ENCODE measurements around the gene SLC25A48.
A peak's percentile ranks its signal among the peaks of the same experiment; 100 is the strongest.

Gene SLC25A48

DNA sequence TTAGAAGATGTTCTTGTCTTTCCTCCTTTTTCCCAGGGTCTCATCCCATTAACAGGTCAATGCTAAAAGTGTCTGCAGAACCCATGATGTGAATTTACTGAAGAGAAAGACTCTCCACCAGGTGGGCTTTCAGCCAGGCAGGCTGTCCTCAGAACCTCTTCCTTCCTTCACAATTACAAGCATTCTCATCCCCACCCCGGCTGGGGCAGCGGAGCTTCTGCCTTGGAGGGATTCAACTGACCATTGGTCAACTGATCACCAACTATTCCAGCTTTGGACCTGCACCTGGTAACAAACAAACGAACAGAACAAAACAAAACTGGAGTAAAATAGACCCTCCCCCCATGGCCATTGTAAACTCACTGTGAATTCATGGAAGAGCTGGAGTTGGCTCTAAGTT is 48.6 kb downstream of the SLC25A48 start:
- DNase-seq (ENCODE audit: low spot score) = no peak

DNA sequence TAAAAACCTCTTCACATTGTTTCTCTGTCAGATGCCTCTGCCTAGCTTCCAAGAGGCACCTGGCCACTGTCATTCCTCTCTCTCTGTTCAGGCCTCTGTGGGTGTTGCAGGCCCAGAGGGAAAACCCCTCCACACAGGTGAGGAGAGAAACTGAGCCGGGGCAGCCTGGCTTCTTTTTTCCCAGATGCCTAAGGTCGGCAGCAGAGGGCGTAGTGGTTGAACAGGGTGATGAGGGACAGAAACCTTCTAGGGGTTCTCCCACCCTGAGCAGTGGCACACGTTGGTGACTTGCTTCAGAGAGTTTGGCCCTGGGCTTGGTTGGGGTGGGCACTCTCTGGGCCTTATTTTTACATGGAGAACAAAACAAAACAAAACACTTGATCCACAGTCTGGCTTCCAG is 49.0 kb downstream of the SLC25A48 start:
- no peak for DNase-seq (ENCODE audit: low spot score)

DNA sequence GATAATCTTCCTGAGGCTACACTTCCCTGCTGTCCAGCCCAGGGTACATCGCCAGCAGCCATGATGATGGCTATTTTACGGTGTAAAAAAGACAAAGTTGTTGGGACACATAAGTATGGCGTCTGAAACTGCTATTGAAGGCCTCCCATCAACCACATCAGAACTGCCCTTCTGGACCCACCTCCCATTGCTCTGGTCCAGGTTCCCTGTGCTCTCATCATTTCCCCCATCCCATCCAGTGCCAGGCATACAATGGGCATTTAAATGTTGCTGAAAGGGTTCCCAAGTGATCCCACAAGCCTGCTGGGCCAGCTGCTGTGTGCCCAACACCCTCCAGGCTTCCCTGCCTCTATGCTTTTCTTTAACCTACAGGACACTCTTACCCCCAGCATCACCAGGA is 50.6 kb downstream of the SLC25A48 start:
- no peak for DNase-seq (ENCODE audit: low spot score)

DNA sequence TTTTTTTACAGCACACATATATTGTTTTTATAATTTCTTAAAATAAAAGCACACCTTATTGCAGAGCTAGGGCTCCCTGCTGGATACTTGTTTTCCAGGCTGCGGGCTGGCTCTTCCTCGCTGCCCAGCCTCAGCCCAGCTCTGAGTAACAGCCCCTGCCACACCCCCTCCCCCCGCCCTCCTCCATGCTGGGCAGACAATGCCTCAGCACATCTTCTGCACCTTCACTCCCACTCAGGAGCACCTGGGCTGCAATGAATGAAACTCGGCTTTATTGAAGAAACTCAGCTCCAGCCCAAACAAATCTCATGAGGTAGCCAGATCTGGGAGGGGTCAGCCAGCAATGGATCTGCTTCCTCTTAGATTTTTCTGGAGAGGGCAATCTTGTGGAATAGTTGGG is 51.7 kb downstream of the SLC25A48 start:
- DNase-seq (ENCODE audit: low spot score) = no peak

DNA sequence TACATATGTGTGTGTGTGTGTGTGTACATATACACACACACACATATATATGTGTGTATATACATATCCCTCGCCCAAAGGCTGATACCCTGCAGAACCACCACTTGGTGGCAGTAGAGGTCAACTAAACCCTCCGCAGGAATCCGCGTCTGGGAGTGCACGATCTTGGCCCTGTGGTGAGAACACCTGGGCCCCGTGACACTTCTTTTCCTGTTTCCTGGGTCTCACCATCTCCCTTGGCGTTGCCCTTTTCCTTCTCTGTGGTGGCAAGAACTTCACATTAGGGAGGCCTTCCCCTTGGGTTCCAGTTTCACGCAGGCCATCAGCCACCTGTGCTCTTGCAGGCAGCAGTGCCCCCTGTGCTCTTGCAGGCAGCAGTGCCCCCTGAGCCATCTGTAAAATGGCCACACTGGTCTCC is 53.0 kb downstream of the SLC25A48 start:
- peak; percentile 81 for DNase-seq (ENCODE audit: low spot score)

DNA sequence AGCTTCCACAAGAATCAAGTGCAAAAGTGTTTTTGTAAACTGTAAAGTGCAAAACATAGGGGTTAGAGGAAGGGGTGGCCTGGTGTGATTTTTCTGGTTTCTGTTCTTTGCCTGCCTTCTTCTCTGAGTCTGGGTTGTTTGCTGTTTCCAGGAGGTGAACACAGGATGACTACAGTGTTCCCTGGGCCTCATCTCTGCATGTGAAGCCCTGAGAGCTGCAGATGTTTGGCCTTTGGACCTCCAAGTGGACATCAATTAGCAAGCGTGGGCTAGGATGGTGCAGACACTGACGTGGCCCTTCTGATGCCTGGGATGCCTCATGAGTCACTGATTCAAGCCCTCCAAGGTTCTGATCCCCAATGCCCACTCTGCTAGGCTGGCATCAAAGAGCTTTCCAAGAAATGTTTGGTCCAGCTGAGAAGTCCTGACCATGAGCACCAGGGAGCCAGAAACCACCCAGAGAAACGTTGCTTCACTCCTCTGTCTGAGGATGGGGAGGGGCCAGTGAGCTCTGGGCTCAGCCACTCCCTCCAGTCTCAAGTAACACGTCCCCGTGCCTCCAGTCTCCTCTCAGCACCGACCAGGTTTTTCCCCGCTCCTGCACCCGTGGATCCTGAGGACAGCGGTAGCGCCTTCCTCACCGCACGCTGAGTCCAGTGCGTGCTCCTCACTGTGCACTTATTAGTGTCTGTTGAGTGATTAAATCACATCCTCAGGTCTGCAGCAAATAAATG is 53.6 kb downstream of the SLC25A48 start:
- no peak for DNase-seq (ENCODE audit: low spot score)

DNA sequence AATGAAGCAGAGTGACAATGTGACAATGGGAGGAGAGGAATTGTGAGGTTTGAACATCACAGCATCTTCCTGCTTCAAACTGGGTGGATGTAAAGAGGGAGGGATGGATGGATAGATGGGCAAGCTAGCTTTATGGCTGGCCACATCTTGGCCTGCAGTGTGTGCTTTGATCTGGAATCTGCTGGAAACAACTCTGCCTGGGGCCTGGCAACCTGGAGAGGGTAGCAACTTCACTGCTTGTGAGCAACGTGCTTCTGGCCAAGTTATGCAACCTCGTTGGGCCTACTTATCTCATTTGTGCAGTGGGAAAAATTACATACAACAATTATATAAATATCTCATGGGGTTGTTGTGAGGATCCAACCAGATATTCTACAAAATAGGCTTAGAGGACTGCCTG is 55.8 kb downstream of the SLC25A48 start:
- DNase-seq (ENCODE audit: low spot score) = no peak

DNA sequence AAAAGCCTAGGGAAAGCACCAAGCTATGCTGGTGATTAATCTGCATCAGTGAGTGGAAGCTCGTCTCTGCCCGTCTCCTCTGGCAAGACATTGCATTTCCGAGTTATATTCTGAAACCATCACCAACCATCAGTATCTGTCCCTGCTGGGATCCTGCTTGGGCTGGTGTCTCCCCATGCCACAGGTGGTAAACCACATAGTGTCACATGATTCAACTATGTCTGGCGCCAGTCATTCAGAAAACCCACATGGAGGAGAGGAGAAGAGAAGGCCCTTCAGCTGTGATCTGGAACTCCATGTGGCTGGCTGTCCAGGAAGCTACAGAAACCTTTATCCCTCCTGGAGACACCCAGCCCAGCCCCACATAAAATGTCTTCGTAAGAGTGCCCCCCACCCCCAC is 56.4 kb downstream of the SLC25A48 start:
- DNase-seq (ENCODE audit: low spot score) = peak; percentile 47

DNA sequence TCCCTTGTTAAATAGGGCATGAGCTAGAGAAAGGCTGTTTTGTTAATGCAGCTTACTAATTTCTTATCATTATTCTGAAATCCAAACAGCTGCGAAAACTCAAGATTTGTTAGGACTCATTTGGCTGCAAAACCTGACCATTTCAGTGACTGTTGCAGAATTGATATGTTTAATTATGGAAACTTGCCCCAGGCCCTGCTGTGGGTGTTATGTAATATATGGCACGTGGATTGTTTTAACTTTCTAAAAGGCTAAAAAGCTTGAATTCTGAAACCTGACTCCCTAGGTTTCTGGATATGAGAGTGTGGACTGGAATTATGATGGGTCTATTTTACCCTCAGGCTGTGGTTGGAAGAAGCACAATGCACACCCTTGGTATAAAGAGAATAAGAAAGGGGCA is 56.8 kb downstream of the SLC25A48 start:
- DNase-seq (ENCODE audit: low spot score) = no peak

DNA sequence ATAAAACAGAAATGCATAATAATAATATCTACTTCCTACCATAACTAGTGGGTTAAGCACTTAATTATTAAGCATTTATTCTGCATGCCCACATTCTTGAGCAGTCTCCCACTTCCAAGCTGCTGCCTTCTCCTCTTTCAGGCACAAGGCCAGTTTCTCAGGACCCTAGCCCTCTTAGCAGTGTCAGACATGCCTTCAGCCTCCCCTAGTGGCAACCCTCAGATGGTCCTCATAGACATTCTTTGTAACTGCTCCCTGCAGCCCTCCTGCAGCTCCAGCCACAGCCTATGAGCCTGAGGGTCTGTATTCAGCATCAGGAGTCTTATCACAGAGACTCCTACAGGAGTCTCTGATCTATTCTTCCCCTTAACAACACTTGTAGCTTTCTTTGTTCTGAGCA is 57.3 kb downstream of the SLC25A48 start:
- no peak for DNase-seq (ENCODE audit: low spot score)

DNA sequence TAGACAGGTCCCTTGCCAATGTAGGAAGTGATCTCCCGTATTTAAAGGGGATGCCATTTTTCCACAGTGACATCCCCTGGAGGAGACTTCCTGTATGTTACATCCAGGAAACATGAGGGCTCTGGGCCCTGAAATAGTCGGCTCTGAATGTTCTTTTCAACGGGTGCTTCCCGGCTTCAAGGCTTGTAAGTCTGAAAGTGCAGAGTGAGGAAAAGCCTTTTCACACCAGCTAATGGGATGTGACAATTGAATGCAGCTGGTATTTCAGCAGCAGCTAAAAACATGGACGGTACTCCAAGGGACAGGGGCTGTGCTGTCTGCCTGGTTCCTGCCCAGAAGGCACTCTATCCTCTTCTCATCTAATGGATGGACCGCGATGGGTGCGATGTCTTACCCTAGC is 59.8 kb downstream of the SLC25A48 start:
- no peak for DNase-seq (ENCODE audit: low spot score)

DNA sequence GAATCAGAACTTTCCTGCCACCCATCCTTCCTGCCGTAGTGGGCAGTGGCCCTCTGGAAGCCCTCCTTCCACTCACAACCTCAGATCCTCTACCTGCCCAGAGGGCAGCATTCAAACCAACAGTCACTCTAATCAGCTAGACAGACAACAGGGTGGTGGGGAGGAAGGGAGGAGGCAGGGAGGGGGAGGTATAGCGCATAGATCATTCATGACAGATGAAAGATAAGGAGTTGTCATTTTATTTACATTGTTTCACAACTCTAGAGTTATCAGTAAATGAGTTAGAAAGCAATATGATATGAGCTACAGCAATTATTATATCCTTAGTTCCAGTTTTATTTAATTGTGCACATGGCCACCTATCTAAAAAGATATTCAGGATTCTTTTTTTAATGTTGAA is 60.3 kb downstream of the SLC25A48 start:
- no peak for DNase-seq (ENCODE audit: low spot score)

DNA sequence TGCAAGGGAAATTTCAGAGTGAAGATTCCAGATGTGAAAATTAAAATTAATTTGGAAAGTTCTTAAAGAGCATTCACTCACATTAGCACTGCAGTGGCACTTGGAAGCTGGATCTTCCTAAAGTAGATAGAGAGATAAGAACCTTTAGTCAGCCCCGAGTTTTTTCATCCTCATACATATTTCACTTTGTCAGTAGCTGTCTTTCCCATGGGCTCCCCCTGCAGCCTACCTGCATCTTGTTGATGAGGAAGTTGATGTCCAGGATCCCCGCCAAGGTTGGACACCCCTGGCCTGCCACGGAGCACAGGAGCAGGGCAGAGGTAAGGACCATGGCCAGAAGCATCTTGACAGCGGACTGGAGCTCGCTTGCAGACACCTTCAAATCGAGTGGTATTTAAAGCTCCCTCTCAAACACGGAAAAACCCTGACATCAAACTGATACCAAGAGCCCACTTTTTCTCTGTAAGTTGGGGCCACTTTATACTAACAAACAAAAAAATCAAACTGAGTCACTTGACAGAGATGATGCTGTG is 61.1 kb downstream of the SLC25A48 start, which contains the start of gene IL9:
Gene IL9, minus strand, starts transcription at position 368 of the 533 bp plus-strand sequence. Its CDS starts 25 bp downstream, at position 343.
- DNase-seq (ENCODE audit: low spot score) = no peak

DNA sequence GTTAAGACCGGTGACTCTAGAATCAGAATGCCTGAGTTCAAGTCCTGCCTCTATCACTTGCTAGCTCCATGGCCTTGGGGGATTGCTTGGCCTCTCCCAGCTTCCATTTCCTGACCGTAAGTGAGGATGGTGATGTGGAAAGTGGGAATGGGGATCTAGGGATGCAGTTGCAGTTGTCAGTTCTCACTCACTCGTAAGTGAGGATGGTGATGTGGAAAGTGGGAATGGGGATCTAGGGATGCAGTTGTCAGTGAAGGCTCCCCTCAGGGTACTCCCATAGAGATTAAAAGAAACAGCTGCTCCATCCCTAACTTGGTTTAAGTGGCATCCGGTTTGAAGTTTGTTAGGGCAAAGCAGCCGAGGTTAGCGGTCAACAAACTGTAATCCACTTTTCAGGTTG is 64.2 kb downstream of the SLC25A48 start:
- no peak for DNase-seq (ENCODE audit: low spot score)

DNA sequence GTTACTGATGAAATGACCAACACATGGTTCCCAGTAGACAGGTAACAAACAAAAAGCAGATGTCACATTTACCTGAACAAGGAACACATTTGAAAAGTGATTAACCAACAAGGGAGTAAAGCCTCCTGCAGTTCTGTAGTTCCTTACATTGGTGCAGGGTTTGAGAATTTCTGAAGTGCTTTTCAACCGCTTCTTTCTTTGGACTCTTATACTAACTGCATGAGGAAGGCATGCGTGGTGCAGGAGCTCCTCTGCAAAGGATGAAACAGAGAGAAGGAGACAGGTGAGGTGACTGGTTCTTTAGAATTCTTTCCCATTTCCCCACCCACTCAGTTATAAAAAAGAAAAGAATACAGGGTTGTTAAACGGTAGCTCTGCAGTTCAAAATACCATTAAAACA is 65.8 kb downstream of the SLC25A48 start:
- DNase-seq (ENCODE audit: low spot score) = no peak

DNA sequence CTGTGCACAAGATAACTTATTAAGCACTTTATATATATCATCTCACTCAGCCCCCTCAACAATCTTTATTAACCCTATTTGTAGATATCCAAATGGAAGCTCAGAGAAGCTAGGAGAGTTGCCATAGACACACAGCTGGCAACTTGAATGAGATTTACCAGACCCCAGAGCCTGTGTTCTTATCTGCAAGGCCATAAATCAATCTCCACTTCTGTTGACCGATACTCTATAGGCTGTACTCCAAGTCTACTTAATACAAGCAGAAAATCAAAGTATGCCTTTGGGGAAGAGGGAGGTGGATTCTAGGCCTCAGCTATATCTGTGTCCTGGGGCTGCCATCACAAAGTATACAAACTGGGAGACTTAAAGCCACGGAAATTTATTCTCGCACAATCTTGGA is 67.2 kb downstream of the SLC25A48 start:
- no peak for DNase-seq (ENCODE audit: low spot score)

DNA sequence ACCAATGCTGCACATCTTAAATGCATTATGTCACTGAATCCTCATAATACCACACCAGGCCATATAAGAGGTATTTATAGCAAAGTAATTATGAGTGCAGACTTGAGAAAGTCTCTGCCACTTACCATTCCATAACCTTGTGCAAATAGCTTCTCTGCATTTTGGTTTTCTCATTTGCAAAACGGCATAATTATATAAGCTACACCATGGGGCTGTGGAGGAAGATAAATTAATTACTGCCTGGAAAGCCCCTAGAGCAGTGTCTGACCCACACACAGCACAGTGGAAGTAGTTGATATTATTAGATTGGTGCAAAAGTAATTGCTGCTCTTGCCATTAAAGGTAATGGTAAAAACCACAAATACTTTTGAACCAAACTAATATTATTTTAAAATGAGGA is 70.7 kb downstream of the SLC25A48 start:
- no peak for DNase-seq (ENCODE audit: low spot score)

DNA sequence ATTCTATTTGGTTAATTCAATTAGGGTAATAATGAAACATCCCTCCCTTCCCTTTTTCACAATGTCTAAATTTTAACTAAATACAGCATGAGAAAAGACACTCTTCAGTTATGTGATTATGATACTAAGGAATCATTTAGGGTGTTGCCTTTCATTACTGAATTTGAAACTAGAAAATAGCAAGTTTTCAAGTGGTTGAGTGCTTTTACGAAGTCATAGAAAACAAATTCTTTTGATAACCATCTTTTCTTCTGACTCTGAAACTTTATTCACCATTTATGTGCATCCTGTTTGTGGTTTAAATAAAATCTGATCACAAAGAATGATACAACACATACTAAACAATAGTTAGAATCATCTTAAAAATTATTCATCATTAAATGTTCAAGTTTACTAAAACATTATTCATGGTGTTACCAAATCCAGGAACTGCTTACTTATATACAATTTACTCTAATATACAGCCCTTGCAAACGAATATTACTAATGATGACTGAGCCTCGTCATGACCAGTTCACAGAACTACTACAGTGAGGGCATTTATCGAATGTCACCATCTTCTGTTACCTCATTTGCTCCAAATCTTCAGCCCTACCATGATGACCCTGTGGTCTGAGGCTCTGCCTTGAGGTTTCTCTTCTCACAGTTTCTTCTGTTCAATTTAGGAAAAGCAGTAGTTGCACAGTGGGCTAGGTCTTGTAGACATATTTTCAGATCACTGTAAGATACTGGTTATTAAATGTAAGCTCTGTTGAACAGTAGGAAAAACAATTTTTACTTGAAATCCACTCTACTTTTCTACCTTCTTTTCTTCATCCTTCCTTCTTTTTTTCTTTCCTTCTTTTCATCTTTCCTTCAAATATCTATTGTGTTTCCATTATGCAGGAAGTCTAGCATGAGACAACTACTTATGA is 79.5 kb downstream of the SLC25A48 start:
- DNase-seq (ENCODE audit: low spot score) = no peak

DNA sequence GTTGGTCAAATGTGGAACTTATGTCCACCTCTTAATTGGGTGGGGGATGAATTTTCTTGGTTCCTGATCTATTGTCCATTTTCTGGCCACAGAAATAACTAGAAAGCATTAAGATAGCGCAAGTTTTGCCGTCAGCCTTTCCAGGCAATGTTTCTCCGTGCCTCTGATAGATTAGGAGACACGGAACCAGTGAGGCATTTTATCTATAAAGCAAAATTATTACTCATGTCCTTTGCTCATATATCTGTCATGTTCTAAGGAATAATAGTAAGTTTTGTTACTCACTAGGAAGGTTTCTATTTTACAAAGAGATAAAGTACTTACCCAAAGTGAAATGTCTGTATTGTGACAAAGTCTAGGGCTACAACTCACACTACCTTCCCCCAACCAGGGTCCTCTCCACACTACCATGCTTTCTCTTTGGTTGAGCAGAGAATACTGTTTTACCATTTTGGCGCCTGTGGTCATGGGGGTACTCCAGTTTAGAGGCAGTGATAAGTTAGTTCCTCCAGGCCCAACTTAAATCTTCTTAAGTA is 81.1 kb downstream of the SLC25A48 start:
- DNase-seq (ENCODE audit: low spot score) = no peak

DNA sequence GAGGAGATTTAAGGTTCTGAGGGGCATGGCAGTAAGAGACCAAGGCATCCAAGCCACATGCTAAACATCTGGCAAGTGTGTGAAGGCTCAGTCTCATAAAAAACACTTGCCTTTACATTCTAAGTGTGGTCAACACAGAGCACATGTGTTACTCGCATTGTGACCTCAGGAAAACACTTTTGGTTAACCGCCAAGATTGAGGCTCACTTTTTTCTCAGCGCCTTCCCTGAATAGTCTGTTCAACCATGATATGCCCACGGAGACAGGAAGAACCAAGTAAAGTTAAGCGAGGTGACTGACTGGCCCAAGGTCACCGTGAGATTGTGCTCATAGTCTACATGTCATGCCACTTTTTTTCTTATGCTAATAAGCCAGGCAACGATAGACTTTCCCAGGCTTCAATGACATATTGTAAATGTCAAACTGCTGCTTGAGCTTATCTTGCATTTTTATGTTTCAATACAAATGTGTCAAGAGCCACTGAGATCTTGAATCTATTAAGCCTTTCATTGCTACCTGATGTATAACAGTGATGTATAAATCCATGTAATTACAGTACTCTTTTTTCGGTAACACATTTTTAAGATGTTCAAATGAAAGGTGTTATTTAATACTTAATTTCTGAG is 82.3 kb downstream of the SLC25A48 start:
- DNase-seq (ENCODE audit: low spot score) = no peak

DNA sequence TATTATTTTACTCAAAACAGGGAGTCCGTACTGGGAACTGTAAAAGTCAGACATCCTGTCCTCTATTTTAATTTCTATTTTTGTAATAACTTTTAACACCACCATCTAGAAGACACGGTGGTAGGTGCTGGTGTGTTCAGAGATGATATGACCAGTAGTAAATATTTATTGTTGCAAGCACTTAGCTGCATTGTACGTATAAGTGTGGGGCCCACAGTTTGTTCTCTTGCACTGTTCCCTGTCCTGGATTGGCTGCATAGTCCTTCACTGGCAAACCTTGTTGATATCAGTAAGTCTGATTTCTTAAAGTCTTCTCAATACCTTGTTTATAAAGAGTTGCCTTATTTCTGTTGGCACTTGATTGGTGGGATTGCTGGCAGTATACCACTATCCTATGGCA is 85.7 kb downstream of the SLC25A48 start:
- no peak for DNase-seq (ENCODE audit: low spot score)

DNA sequence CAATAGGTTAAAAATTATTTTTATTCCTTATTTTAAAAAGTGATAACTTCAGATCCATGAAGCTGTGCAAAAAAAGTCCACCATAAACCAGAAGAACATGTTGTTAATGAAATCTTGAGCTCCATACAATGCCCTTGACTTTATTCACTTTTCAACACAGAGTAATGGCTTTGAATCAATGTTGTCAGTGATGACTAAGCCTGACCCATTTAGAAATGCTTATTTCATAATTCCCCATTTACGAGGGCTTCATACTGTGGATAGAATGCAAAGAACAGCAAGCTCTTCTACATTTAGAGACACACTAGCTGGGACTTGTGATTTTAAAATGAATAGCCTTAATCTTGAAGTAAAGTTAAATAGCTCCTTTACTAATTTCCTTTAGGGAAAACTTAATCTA is 86.9 kb downstream of the SLC25A48 start:
- DNase-seq (ENCODE audit: low spot score) = no peak
